ENCODE data around the gene CCDC181.

DNA sequence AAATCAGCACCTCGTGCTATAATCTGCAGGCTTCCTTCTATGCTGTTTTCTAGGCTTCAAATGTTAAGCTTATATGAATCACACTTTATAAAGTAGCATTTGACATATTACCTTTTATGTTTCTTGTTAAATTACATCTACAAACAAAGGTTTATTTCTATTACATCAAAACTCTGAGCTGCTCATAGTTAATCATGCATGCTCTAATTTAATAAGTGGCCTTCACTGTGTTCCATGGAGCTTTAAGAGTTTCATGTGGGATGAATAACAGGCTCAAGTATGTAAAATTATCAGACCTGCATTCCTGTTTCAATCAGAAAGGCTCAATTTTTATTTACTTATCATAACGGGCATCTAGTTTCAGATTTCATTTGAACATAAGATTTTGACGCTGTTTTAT, 45.5 kb upstream of the CCDC181 start:
- TF ChIP-seq POLR2AphosphoS5 (IDR thresholded peaks at IDR 0.05; ENCODE audit: insufficient read depth, low read depth, low read length) (no peak), POLR2A (IDR thresholded peaks at IDR 0.05; ENCODE audit: low read depth, low read length) (no peak), FOS (IDR thresholded peaks at IDR 0.05; ENCODE audit: borderline replicate concordance, insufficient read depth, low read length) (no peak)
- TF ChIP-seq, protein P1, sequence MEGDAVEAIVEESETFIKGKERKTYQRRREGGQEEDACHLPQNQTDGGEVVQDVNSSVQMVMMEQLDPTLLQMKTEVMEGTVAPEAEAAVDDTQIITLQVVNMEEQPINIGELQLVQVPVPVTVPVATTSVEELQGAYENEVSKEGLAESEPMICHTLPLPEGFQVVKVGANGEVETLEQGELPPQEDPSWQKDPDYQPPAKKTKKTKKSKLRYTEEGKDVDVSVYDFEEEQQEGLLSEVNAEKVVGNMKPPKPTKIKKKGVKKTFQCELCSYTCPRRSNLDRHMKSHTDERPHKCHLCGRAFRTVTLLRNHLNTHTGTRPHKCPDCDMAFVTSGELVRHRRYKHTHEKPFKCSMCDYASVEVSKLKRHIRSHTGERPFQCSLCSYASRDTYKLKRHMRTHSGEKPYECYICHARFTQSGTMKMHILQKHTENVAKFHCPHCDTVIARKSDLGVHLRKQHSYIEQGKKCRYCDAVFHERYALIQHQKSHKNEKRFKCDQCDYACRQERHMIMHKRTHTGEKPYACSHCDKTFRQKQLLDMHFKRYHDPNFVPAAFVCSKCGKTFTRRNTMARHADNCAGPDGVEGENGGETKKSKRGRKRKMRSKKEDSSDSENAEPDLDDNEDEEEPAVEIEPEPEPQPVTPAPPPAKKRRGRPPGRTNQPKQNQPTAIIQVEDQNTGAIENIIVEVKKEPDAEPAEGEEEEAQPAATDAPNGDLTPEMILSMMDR (IDR thresholded peaks at IDR 0.05; ENCODE audit: extremely low read depth in 1 of 2, insufficient read depth in 1 of 2, low read depth in 1 of 2, low read length in 2 of 2), result no peak

Data from endothelial cell of umbilical vein (primary cell).